GM19239 (cell line): ENCODE measurements around the gene F7.
"Not testable (repeated sequence)": the region's sequence is repeated elsewhere in the genome, so short reads cannot be mapped to it uniquely, and the experiment has no call there.

ENCODE experiments used
- DNase-seq: peaks from one replicate; pipeline ENCODE4 v3.0.0; 2011; ENCODE audit warnings: low spot score; ENCODE audit not compliant: insufficient read length
- FAIRE-seq: peaks from 2 replicates; lab custom pipeline; 2011; peaks lifted over from hg19 to GRCh38; lab: Jason Lieb, UNC

F7 gene

DNA sequence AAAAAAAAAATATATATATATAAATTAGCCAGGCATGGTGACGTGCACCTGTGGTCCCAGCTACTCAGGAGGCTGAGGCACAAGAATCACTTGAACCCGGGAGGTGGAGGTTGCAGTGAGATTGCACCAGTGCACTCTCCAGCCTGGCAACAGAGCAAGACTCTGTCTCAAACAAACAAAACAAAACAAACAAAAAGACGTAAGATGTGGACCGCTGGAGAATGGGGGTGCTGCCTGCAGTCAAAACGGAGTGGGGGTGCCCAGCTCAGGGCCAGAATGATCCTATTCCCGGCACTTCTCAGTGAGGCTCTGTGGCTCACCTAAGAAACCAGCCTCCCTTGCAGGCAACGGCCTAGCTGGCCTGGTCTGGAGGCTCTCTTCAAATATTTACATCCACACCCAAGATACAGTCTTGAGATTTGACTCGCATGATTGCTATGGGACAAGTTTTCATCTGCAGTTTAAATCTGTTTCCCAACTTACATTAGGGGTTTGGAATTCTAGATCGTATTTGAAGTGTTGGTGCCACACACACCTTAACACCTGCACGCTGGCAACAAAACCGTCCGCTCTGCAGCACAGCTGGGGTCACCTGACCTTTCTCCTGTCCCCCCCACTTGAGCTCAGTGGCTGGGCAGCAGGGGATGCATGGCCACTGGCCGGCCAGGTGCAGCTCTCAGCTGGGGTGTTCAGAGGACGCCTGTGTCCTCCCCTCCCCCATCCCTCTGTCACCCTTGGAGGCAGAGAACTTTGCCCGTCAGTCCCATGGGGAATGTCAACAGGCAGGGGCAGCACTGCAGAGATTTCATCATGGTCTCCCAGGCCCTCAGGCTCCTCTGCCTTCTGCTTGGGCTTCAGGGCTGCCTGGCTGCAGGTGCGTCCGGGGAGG lies at the start of gene F7:
Gene F7 (plus strand): TSS at position 760 of the 889 bp plus-strand sequence. CDS start 51 bp downstream, at position 811.
- FAIRE-seq: no peak
- no peak for DNase-seq

DNA sequence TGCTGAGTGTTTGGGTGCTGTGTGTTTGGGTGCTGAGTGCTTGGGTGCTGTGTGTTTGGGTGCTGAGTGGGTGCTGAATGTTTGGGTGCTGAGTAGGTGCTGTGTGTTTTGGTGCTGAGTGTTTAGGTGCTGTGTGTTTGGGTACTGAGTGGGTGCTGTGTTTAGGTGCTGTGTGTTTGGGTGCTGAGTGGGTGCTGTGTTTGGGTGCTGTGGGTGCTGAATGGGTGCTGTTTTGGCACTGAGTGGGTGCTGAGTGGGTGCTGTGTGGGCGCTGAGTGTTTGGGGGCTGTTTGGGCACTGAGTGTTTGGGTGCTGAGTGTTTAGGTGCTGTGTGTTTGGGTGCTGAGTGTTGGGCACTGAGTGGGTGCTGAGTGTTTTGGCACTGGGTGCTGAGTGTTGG lies 48.5 kb upstream of the F7 start:
- FAIRE-seq (no peak), DNase-seq (no peak)

DNA sequence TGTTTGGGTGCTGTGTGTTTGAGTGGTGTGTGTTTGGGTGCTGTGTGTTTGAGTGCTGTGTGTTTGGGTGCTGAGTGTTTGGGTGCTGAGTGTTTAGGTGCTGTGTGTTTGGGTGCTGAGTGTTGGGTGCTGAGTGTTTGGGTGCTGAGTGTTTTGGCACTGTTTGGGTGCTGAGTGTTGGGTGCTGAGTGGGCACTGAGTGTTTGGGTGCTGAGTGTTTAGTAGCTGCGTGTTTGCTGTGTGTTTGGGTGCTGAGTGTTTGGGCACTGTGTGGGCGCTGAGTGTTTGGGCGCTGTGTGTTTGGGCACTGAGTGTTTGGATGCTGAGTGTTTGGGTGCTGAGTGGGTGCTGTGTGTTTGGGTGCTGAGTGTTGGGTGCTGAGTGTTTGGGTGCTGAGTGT lies 48.0 kb upstream of the F7 start:
- FAIRE-seq, DNase-seq: not testable (repeated sequence)

DNA sequence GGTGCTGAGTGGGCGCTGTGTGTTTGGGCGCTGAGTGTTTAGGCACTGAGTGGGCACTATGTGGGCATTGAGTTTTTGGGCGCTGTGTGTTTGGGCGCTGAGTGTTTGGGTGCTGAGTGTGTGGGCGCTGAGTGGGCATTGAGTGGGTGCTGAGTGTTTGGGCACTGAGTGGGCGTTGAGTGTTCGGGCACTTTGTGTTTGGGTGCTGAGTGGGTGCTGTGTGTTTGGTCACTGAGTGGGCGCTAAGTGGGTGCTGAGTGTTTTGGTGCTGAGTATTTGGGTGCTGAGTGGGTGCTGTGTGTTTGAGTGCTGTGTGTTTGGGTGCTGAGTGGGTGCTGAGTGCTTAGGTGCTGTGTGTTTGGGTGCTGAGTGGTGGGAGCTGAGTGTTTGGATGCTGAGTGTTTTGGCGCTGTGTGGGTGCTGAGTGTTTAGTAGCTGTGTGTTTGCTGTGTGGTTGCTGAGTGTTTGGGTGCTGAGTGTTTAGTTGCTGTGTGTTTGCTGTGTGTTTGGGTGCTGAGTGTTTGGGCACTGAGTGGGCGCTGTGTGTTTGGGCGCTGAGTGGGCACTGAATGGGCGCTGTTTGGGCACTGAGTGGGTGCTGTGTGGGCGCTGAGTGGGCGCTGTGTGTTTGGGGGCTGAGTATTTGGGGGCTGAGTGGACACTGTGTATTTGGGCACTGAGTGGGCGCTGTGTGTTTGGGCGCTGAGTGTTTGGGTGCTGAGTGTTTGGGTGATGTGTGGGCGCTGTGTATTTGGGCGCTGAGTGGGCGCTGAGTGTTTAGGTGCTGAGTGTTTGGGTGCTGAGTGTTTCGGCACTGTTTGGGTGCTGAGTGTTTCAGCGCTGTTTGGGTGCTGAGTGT lies 47.2 kb upstream of the F7 start:
- no peak for FAIRE-seq
- DNase-seq: no peak

DNA sequence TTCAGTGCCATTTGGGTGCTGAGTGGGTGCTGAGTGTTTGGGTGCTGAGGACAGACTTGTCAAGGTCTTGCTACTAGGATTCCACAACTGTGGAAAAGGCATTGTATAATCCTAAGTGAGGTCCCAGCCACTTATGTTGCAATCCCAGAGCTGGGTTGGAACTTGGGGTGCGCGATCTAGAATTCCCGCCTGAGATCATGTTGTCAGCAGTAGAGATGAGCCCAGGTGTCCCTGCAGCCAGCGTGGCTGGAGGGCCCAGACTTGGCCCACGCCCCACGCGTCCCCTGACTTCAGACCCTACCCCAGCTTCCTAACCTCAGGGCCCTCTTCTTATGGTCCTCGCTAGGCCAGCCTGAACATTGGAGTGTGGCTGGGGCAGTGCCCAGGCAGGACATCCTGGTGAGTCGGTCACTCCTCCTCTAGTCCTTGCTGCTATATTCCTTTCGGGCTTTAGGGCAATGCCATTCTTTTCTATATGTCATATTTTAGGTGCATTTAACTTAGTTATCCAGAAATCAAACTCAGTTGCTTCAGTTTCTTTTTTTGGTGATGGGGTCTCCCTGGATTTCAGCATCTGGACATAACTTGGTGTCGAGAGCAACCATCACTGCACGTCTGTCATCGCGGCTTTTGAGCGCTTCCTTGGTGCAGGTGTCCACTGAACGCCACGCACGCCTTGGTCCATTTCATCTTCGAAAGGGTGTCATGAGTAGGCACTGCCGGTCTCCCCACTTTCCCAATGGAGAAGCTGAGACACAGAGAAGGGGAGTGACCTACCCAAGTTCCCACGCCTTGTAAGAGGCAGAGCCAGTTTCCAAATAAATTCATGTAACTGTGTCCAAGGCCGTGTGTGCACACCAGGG lies 46.4 kb upstream of the F7 start:
- no peak for DNase-seq
- FAIRE-seq: no peak

DNA sequence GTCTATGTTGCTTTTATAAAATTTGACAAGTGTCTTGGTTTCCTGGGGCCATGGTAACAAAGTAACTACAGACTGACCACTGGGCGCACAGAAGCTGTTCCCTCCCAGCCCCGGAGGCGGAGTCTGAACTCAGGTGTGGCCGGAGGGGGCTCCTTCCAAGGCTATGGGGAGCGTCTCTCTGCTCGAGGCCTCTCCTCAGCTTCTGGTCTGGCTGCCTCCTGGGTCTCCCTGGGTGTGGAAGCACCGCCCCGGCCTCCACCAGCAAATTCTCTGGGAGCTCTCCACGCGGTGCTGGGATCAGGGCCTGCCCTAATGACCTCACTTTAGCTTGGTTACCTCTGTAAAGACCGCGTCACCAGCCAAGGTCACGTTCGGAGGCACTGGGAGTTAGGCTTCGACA lies 45.7 kb upstream of the F7 start:
- no peak for FAIRE-seq
- DNase-seq: no peak

DNA sequence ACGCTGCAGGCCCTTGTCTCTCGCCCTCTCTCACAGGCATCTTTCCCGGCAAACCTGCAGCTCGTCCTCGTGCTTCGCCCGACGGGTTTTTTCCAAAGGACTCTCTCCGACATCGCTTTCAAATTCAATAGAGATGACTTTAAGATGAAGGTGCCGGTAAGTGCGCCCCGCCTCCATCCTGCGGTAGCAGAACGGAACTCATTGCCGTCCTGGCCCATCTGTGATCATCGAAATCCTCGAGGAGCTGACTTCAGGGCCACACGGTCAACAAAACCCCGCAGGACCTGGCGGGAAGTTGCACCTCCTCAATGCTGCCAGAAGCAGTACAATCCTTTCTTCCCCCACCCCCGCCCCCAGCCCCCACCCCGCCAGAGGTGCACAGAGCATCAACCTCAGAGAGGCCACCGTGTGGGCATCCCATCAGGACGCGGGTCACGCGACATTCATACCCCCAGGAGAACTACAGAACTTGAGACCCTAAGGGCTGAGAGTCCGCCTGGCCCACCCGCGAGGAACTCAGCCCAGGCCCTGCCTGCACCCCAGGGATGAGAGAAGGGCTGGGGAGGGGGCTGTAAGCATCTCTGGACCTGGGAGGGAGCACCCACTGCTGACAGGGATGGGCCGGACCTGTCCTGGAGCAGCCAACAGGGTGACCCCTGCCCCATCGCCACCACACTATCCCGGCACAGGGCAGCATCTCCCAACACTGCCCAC lies 44.9 kb upstream of the F7 start:
- DNase-seq: no peak
- no peak for FAIRE-seq

DNA sequence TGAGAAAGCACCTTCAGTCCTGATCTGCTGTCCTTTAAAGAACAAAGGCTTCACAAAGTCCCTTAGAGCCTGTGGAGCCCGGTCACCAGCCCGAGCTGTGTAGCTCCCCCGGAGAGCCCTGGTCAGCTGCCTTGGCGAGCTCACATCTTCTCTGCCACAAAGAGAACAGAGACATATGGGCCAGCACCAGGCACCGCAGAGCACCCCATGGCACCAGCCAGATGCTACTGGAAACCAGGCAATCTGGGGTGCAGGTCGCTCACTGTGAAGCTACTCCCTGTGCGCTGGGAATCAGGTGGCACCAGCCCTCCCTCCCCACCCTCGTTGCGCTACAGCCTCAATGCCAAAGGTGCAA lies 44.3 kb upstream of the F7 start:
- FAIRE-seq (no peak), DNase-seq (no peak)

DNA sequence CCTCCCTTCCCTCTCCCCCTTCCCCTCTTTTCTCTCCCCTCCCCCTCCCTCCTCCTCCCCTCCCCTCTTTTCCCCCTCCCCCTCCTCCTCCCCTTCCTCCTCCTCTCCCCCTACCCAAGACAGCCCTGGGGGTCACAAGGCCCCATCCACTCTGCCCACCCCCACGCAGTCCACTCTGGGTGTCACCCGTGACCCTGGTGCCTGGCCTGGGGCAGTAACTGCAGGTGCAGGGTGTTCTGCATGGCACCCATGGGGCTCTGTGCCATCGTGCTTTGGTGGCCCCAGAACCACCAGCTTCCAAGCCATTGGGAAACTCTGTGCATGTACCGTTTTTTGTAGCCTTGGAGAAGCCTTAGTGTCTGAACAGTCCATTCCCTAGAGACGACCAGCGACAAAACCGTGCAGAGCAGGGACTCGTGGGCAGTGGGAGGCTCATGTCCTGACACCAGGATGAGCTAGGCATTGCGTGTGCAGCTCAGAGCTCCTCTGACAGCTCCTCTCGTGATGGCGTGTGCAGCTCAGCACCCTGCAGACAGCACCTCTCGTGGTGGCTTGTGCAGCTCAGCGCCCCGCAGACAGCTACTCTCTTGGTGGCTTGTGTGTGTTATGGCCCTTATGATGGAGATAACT lies 43.7 kb upstream of the F7 start:
- FAIRE-seq: no peak

DNA sequence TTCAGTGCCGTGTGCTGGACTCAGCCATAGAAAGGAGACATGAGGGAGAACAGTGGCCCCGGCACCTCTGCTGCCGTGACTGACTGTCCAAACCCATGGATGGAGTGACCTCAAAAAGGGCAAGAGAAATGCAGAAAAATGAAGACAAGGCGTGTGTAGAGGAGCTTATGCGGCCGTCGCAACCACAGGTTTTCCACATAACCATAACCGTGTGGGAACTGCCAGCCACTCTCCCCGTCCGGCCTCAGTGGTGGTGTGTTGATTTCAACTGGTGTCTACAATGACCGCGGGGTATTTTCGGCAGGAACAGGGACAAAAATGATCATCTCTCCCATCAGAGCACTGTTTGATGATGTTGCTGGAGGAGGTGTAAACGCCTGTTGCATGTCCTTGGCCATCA lies 42.9 kb upstream of the F7 start:
- no peak for FAIRE-seq

More for the DNA sequence above, 43.7 kb upstream of the F7 start:
- no peak for DNase-seq

DNA sequence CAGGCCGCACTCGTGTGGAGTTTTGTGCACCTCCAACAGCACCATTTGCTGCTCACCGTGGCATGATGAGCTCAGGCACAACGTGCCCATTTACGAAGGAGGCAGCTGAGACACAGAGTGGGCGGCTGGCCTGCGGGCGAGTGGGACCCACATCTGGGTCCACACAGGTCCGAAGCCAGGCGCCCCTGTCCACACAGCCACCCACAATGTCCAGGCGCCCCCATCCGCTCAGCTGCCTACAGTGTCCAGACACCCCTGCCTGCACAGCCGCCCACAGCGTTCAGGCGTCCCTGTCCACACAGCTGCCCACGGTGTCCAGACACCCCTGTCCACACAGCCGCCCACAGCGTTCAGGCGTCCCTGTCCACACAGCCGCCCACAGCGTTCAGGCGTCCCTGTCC lies 42.5 kb upstream of the F7 start:
- DNase-seq: no peak
- FAIRE-seq: no peak

More for the DNA sequence above, 42.9 kb upstream of the F7 start:
- no peak for DNase-seq

DNA sequence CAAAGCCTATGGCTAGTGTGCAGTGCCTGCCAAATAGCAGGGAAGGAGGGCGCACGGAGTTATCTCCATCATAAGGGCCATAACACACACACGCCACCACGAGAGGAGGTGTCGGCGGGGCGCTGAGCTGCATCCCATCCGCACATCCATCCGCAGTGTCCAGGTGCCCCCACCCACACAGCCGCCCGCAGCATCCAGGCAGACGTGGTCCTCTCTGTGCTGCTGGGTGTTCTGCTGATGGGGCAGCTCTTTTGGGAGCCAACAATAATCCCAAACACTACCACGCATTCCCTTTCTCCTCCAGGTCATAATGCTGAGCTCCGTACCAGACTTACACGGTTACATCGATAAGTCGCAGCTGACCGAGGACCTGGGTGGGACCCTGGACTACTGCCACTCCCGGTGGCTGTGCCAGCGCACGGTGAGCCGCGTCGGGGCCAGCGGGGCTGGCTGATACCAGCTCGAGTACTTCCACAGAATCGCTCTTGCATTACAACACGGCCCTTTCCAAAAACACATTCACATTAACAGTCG lies 41.5 kb upstream of the F7 start:
- FAIRE-seq (no peak), DNase-seq (no peak)

DNA sequence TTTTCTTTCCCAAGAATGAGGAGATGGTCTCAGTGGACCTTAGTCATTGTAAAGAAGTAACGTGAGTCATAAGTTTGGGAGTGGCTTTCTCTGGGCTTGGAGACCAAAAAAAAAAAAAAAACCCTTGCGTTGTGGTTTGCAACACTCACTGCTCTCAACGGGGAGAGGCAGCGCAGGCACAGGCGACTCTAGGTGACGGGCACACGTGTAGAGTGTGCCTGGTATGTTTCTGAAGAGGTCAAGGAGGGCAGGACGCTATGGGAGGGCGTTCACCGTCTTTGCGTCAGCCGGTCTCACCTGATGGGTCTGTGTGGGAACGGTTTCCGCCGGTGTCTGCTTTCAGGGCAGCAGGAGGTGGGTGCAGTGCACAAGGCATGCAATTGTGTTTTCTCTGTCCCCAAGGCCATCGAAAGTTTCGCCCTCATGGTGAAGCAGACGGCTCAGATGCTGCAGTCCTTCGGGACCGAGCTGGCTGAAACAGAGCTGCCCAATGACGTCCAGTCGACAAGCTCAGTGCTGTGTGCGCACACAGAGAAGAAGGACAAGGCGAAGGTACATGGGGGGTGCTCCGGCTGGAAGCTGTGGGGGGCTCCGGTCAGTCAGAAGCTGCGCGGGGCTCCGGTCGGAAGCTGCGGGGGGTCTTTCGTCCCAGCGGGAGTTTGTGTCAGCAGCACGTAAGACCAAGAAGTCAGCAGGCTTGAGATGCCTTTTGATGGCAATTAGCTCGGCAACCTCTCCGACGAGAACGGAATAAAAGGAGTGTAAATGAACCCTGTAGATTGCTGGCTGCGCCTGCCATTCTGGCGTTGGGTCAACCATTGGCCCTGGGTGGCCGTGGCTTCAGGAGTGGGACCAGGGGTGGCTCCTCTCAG lies 40.8 kb upstream of the F7 start:
- no peak for FAIRE-seq
- no peak for DNase-seq

DNA sequence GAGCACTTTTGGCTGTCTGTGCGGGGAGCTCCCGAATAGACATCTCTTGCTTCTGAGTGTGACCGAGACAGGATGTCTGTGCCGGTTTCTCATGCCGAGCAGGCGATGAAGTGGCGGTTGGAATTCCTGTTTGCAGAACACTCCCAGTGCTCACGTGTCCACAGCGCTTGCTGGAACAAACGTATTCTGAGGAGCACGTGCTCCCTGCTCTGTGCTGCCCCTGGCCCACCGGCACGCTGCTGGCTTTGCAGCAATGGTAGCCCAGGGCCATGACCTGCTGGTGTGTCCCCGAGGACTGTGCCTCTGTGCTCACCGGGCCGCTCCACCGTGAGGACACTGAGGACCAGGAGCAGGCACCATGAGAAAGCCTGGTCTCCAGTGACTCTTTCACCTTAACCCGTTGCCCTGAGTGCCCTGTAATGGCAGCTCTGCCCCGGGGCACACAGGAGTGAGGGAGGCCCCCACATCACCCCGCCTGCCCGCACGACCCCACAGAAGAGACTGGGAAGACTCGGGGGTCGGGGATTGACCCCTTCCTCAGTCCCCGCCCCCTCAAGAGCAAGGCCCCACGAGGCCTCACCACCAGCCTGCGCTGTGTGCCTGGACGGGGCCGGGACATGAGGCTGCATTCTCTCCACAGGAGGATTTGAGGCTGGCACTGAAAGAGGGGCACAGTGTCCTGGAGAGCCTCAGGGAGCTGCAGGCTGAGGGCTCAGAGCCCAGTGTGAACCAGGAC lies 40.0 kb upstream of the F7 start:
- FAIRE-seq: no peak
- no peak for DNase-seq

DNA sequence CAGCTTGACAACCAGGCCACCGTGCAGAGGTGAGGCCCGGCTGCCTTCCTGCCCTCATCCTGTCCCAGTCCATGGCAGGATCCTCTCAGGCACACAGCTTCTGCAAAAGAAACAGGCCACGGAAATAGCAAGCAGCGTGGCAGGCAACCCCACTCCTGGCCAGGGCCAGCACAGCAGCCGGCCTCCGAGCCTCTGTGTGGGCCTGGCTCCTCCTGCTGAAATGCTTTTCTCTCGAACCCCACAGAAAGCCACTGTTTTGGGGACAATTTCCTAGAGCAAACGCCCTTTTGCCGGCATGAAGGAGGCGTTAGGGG lies 39.5 kb upstream of the F7 start:
- no peak for DNase-seq
- FAIRE-seq: no peak

DNA sequence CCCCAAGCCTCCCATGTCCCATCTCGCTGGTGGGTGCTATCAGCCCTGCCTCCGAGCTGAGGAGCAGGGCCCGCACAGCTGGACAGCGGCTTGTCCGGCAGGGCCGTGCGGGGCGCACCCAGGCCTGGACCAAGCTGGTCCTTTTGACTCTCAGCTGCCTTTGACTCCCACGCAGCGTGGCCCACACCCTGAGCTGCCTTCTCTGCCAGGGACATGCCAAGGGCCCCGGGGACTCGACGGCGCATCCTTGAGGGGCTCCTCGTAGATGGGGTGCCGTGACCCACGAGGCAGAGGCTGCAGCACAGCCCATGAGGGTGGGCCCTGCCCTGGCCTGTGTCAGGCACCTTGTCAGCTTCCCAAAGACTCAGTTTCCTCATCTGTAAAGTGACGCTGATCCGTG lies 38.8 kb upstream of the F7 start:
- DNase-seq (no peak), FAIRE-seq (no peak)

DNA sequence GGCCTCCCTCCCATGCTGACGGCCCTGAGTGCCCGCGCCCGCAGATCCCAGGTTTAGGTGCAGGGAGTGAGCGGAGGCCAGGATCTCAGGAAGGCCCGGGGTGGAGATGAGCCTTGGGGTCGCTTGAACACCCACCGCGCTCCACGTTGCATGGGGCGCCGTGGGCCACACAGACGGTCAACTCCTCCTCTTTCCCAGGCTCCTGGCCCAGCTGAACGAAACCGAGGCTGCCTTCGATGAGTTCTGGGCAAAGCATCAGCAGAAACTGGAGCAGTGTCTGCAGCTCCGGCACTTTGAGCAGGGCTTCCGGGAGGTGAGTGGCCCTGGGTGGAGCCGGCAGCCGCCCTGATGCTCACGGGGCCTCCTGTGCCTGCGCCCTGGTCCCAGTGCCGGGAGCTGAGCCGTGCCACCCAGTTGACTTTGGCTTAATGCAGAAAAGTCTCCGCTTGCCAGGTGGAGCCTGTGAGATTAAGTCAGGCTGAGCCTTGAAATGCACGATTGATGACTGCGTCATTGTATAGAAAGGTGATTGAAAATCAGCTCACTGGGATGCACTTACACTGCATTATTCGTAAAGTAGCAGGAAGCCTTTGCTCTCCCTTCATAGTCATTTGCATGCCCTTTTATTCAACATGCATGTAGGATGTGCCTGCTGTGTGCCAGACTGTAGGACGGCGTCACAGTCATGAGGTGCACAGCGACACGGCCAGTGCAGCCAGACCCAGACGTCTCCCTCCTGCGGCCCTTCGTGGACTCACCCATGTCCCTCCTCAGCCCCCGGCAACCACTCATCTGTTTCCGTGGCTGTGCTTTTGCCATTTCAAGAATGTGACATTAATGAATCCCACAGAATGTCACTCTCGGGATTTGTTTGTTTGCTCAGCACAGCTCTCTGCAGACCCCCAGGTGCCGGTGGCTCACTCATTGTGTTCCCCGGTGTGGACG lies 35.5 kb upstream of the F7 start:
- FAIRE-seq: no peak
- DNase-seq: no peak
